PFSK-1 (cell line): ENCODE results near the gene VMA21.

ENCODE experiments used
- FOXP2 ChIP-seq: optimal IDR thresholded peaks from 2 replicates; pipeline ENCODE3; 2011; ENCODE audit warnings: borderline replicate concordance, control low read depth, inconsistent platforms; ENCODE audit not compliant: insufficient read depth; ENCODE audit errors: extremely low read length, extremely low read depth
- POLR2AphosphoS5 ChIP-seq: IDR thresholded peaks from 2 replicates; pipeline ENCODE4 v1.6.1; 2012; ENCODE audit warnings: low read depth, mild to moderate bottlenecking, control low read depth, low read length, moderate library complexity
- SIN3A ChIP-seq: IDR thresholded peaks from 2 replicates; pipeline ENCODE4 v1.6.1; 2012; ENCODE audit warnings: mild to moderate bottlenecking, low read length, moderate library complexity, borderline replicate concordance; ENCODE audit not compliant: insufficient read depth
- TAF1 ChIP-seq: IDR thresholded peaks from 2 replicates; pipeline ENCODE4 v1.6.1; 2012; ENCODE audit warnings: low read length, control low read depth, borderline replicate concordance; ENCODE audit not compliant: insufficient read depth
- TF ChIP-seq, protein P1 (sequence below), 2 experiments: IDR thresholded peaks; 2 replicates each; pipeline versions ENCODE4 v1.6.1 to v1.8.0; 2011 to 2012; ENCODE audit warnings: low read depth in 2 of 2, low read length in 2 of 2, control low read depth in 1 of 2, inconsistent platforms in 1 of 2, mild to moderate bottlenecking in 1 of 2, moderate library complexity in 1 of 2; ENCODE audit not compliant: insufficient read depth in 1 of 2

DNA sequence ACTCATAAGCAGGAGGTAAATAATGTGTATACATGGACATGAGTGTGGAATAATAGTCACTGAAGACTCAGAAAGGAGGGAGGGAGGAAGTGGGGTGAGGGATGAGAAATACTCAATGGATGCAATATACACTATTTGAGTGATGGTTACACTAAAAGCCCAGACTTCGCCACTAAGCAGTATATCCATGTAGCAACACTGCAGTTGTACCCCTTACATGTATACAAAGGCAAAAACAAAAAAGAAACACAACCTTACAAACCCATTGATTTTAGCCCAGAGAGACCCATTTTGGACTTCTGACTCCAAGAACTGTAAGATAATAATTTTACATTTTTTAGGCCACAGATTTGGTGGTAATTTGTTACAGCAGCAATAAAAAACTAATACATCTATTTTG, 51.5 kb downstream of the VMA21 start:
- TF ChIP-seq, protein P1, sequence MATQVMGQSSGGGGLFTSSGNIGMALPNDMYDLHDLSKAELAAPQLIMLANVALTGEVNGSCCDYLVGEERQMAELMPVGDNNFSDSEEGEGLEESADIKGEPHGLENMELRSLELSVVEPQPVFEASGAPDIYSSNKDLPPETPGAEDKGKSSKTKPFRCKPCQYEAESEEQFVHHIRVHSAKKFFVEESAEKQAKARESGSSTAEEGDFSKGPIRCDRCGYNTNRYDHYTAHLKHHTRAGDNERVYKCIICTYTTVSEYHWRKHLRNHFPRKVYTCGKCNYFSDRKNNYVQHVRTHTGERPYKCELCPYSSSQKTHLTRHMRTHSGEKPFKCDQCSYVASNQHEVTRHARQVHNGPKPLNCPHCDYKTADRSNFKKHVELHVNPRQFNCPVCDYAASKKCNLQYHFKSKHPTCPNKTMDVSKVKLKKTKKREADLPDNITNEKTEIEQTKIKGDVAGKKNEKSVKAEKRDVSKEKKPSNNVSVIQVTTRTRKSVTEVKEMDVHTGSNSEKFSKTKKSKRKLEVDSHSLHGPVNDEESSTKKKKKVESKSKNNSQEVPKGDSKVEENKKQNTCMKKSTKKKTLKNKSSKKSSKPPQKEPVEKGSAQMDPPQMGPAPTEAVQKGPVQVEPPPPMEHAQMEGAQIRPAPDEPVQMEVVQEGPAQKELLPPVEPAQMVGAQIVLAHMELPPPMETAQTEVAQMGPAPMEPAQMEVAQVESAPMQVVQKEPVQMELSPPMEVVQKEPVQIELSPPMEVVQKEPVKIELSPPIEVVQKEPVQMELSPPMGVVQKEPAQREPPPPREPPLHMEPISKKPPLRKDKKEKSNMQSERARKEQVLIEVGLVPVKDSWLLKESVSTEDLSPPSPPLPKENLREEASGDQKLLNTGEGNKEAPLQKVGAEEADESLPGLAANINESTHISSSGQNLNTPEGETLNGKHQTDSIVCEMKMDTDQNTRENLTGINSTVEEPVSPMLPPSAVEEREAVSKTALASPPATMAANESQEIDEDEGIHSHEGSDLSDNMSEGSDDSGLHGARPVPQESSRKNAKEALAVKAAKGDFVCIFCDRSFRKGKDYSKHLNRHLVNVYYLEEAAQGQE (IDR thresholded peaks at IDR 0.05; ENCODE audit: insufficient read depth in 1 of 2, low read depth in 2 of 2, low read length in 2 of 2): no peak
- no peak for TF ChIP-seq TAF1
- TF ChIP-seq POLR2AphosphoS5: no peak
- no peak for TF ChIP-seq SIN3A
- TF ChIP-seq FOXP2: no peak
